ENCODE measurements around the gene BTRC.

Gene BTRC

DNA sequence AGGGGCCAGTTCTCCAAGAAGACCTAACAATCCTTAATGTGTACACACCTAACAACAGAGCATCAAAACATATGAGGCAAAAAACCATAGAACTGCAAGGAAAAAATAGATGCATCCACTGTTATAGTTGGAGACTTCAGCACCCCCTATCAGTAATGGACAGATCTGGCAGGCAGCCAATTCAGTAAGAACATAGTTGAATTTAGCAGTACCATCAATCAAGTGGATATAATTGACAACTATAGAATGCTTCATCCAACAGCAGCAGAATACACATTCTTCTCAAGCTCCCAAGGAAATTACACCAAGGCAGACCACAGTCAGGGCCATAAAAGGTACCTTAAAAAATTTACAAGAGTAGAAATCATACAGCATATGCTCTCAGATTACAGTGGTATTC lies 191.9 kb downstream of the BTRC start:
- Histone ChIP-seq H4K8ac (ENCODE audit: low read depth, low read length) (no peak overlapping the region), H3K27ac (ENCODE audit: low read depth, low read length) (no peak overlapping the region), H3K9me3 (ENCODE audit: insufficient read depth, low read depth, low read length) (no peaks in the 10 kb centered on the region), H3K79me1 (ENCODE audit: low read length) (no peaks in the 10 kb centered on the region), H3K36me3 (ENCODE audit: control insufficient read depth in 1 of 2, insufficient read depth in 2 of 2, low read length in 2 of 2) (peaks cover 2% of the 10 kb centered on the region in 2 experiments), H3K4ac (ENCODE audit: low read depth, low read length) (no peak overlapping the region), H3K4me2 (ENCODE audit: low read length) (no peak overlapping the region), H4K12ac (ENCODE audit: low read depth, low read length) (no peak overlapping the region), H3K4me1 (ENCODE audit: control insufficient read depth in 1 of 2, insufficient read depth in 2 of 2, low read length in 2 of 2) (no peaks in the 10 kb centered on the region), H3K18ac (ENCODE audit: low read length) (no peak overlapping the region), H4K91ac (ENCODE audit: low read depth, low read length) (no peak overlapping the region), H3K27me3 (ENCODE audit: insufficient read depth, low read length) (no peaks in the 10 kb centered on the region), H2BK5ac (ENCODE audit: low read depth, low read length, poor library complexity) (no peak overlapping the region), H2BK120ac (ENCODE audit: insufficient read depth, low read length, poor library complexity) (no peak overlapping the region), H3K14ac (ENCODE audit: low read length) (no peak overlapping the region), H3K9ac (ENCODE audit: low read length) (no peak overlapping the region), H3K4me3 (ENCODE audit: low read depth, low read length) (no peak overlapping the region), H3K79me2 (ENCODE audit: control insufficient read depth, insufficient read depth, low read length, poor library complexity) (no peaks in the 10 kb centered on the region), H2AK5ac (ENCODE audit: low read length) (no peak overlapping the region), H3K23ac (ENCODE audit: low read length) (no peak overlapping the region), H2AFZ (ENCODE audit: insufficient read depth, low read length, poor library complexity) (no peak overlapping the region), H2BK12ac (ENCODE audit: low read length) (no peak overlapping the region)
- DNase-seq: no peak

DNA sequence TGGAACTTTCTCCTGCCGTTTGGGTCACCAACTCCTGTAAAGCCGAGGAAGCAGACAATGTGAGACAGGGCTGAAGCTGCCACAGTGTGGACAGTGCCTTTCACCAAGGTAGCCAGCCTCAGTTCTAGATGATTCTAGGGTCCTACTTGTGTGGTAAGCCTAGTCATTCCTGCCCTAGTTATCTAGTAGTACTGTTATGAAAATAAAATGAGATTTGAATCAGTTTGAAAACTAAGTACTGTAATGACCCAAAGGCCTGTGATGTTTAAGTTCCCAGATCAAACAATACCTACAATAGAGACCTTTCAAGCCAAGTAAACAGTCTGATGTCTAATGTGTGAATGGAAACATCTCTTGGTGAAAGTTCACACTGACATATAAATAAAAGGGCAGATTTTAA lies 197.0 kb downstream of the BTRC start:
- no peaks in the 10 kb centered on the region for H3K9me3 ChIP-seq (ENCODE audit: insufficient read depth, low read depth, low read length)
- no peak overlapping the region for H4K91ac ChIP-seq (ENCODE audit: low read depth, low read length)
- no peak overlapping the region for H3K27ac ChIP-seq (ENCODE audit: low read depth, low read length)
- no peak overlapping the region for H3K18ac ChIP-seq (ENCODE audit: low read length)
- no peak overlapping the region for H3K4me3 ChIP-seq (ENCODE audit: low read depth, low read length)
- WGBS (ENCODE audit: extremely low coverage, insufficient coverage, insufficient read length): no CpG with 5 or more reads among the region's 2 CpGs
- no peak overlapping the region for H4K8ac ChIP-seq (ENCODE audit: low read depth, low read length)
- no peak overlapping the region for H2AK5ac ChIP-seq (ENCODE audit: low read length)
- no peak overlapping the region for H3K4ac ChIP-seq (ENCODE audit: low read depth, low read length)
- H3K23ac ChIP-seq (ENCODE audit: low read length): no peak overlapping the region
- H3K9ac ChIP-seq (ENCODE audit: low read length): no peak overlapping the region
- no peaks in the 10 kb centered on the region for H3K4me1 ChIP-seq (ENCODE audit: control insufficient read depth in 1 of 2, insufficient read depth in 2 of 2, low read length in 2 of 2)
- H3K4me2 ChIP-seq (ENCODE audit: low read length): no peak overlapping the region
- no peak overlapping the region for H3K14ac ChIP-seq (ENCODE audit: low read length)
- no peak overlapping the region for H2AFZ ChIP-seq (ENCODE audit: insufficient read depth, low read length, poor library complexity)
- H3K79me2 ChIP-seq (ENCODE audit: control insufficient read depth, insufficient read depth, low read length, poor library complexity): no peaks in the 10 kb centered on the region
- H2BK5ac ChIP-seq (ENCODE audit: low read depth, low read length, poor library complexity): no peak overlapping the region
- no peak for DNase-seq
- H3K79me1 ChIP-seq (ENCODE audit: low read length): no peaks in the 10 kb centered on the region
- no peak overlapping the region for H4K12ac ChIP-seq (ENCODE audit: low read depth, low read length)
- no peak overlapping the region for H2BK12ac ChIP-seq (ENCODE audit: low read length)
- no peak overlapping the region for H2BK120ac ChIP-seq (ENCODE audit: insufficient read depth, low read length, poor library complexity)
- peaks cover 2 to 4% of the 10 kb centered on the region in 2 experiments for H3K36me3 ChIP-seq (ENCODE audit: control insufficient read depth in 1 of 2, insufficient read depth in 2 of 2, low read length in 2 of 2)
- H3K27me3 ChIP-seq (ENCODE audit: insufficient read depth, low read length): no peaks in the 10 kb centered on the region

DNA sequence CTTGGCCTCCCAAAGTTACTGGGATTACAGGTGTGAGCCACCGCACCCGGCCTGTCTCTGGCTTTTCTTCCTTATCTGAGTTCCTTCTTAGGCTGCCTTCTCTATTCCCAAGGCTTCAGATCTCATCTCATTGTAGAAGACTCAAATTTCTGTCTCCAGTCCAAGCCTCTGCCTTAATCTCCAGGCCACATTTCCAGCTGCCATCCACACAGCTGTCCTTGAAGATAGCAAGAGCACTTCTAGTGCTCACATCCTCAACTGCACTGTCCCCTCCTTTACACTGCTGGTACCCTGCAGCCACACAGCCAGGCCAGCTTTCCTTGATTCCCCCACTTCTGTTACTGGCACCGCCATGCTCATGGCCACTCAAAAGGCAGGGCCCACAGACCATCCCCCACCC lies 198.5 kb downstream of the BTRC start:
- no peak overlapping the region for H3K4ac ChIP-seq (ENCODE audit: low read depth, low read length)
- DNase-seq: no peak
- no peak overlapping the region for H2AK5ac ChIP-seq (ENCODE audit: low read length)
- no CpG with 5 or more reads among the region's 3 CpGs for WGBS (ENCODE audit: extremely low coverage, insufficient coverage, insufficient read length)
- H4K91ac ChIP-seq (ENCODE audit: low read depth, low read length): no peak overlapping the region
- no peak overlapping the region for H4K8ac ChIP-seq (ENCODE audit: low read depth, low read length)
- no peak overlapping the region for H2BK12ac ChIP-seq (ENCODE audit: low read length)
- H3K36me3 ChIP-seq (ENCODE audit: control insufficient read depth in 1 of 2, insufficient read depth in 2 of 2, low read length in 2 of 2): peaks cover 2 to 4% of the 10 kb centered on the region in 2 experiments
- no peak overlapping the region for H2BK120ac ChIP-seq (ENCODE audit: insufficient read depth, low read length, poor library complexity)
- no peaks in the 10 kb centered on the region for H3K27me3 ChIP-seq (ENCODE audit: insufficient read depth, low read length)
- H3K18ac ChIP-seq (ENCODE audit: low read length): no peak overlapping the region
- no peaks in the 10 kb centered on the region for H3K9me3 ChIP-seq (ENCODE audit: insufficient read depth, low read depth, low read length)
- no peak overlapping the region for H3K27ac ChIP-seq (ENCODE audit: low read depth, low read length)
- H3K79me2 ChIP-seq (ENCODE audit: control insufficient read depth, insufficient read depth, low read length, poor library complexity): no peaks in the 10 kb centered on the region
- H3K79me1 ChIP-seq (ENCODE audit: low read length): no peaks in the 10 kb centered on the region
- no peak overlapping the region for H2AFZ ChIP-seq (ENCODE audit: insufficient read depth, low read length, poor library complexity)
- H2BK5ac ChIP-seq (ENCODE audit: low read depth, low read length, poor library complexity): no peak overlapping the region
- H3K23ac ChIP-seq (ENCODE audit: low read length): no peak overlapping the region
- H3K14ac ChIP-seq (ENCODE audit: low read length): no peak overlapping the region
- no peak overlapping the region for H3K4me3 ChIP-seq (ENCODE audit: low read depth, low read length)
- no peak overlapping the region for H4K12ac ChIP-seq (ENCODE audit: low read depth, low read length)
- H3K4me1 ChIP-seq (ENCODE audit: control insufficient read depth in 1 of 2, insufficient read depth in 2 of 2, low read length in 2 of 2): no peaks in the 10 kb centered on the region
- no peak overlapping the region for H3K9ac ChIP-seq (ENCODE audit: low read length)
- no peak overlapping the region for H3K4me2 ChIP-seq (ENCODE audit: low read length)

DNA sequence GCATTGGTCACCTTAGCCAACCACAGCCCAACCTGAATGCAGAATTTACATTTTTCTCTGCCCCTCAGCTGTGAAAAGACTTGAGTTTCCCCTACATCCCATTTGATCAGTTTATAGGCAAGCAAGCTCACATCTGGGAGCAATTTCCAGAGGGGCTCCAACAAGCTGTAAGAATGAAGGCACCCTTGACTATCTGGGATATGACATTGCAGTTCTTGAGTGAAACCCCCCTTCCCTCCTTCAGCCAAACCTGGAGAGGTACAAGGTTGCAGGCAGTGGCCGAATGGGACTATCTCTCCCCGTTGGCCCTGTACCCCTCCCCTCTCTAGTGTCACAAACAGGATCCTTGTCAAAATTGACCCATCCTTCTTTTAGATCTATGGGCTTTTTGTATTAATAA lies 203.6 kb downstream of the BTRC start:
- no peak overlapping the region for H3K18ac ChIP-seq (ENCODE audit: low read length)
- H4K8ac ChIP-seq (ENCODE audit: low read depth, low read length): no peak overlapping the region
- WGBS (ENCODE audit: extremely low coverage, insufficient coverage, insufficient read length): no CpG with 5 or more reads among the region's 2 CpGs
- no peak overlapping the region for H3K4ac ChIP-seq (ENCODE audit: low read depth, low read length)
- H3K4me1 ChIP-seq (ENCODE audit: control insufficient read depth in 1 of 2, insufficient read depth in 2 of 2, low read length in 2 of 2): peaks cover 3 to 4% of the 10 kb centered on the region in 2 experiments
- no peak overlapping the region for H3K23ac ChIP-seq (ENCODE audit: low read length)
- peaks cover 3% of the 10 kb centered on the region for H3K9me3 ChIP-seq (ENCODE audit: insufficient read depth, low read depth, low read length)
- no peak overlapping the region for H3K9ac ChIP-seq (ENCODE audit: low read length)
- no peak overlapping the region for H2AK5ac ChIP-seq (ENCODE audit: low read length)
- no peak overlapping the region for H2BK5ac ChIP-seq (ENCODE audit: low read depth, low read length, poor library complexity)
- no peaks in the 10 kb centered on the region for H3K36me3 ChIP-seq (ENCODE audit: control insufficient read depth in 1 of 2, insufficient read depth in 2 of 2, low read length in 2 of 2)
- no peaks in the 10 kb centered on the region for H3K79me2 ChIP-seq (ENCODE audit: control insufficient read depth, insufficient read depth, low read length, poor library complexity)
- no peak overlapping the region for H2BK12ac ChIP-seq (ENCODE audit: low read length)
- H3K79me1 ChIP-seq (ENCODE audit: low read length): no peaks in the 10 kb centered on the region
- H3K27ac ChIP-seq (ENCODE audit: low read depth, low read length): no peak overlapping the region
- H2AFZ ChIP-seq (ENCODE audit: insufficient read depth, low read length, poor library complexity): no peak overlapping the region
- no peak overlapping the region for H2BK120ac ChIP-seq (ENCODE audit: insufficient read depth, low read length, poor library complexity)
- no peak overlapping the region for H4K91ac ChIP-seq (ENCODE audit: low read depth, low read length)
- no peak for DNase-seq
- no peak overlapping the region for H4K12ac ChIP-seq (ENCODE audit: low read depth, low read length)
- no peak overlapping the region for H3K4me2 ChIP-seq (ENCODE audit: low read length)
- no peaks in the 10 kb centered on the region for H3K27me3 ChIP-seq (ENCODE audit: insufficient read depth, low read length)
- no peak overlapping the region for H3K14ac ChIP-seq (ENCODE audit: low read length)
- no peak overlapping the region for H3K4me3 ChIP-seq (ENCODE audit: low read depth, low read length)

Data from trophoblast cell (in vitro differentiated cells and primary cell).